Measurements from ENCODE around the gene PROCA1. TPM values are rescaled to one million over a fixed set of nuclear protein-coding genes. Genes with fewer than 3 reads are reported as not detected.

PROCA1 gene
- total and polyA plus RNA-seq, 2 experiments from 2014 or later: 1.1 to 3.9 TPM

GRCh38 chr17:28740406-28741357 is 29.0 kb upstream of the PROCA1 start:
- Histone ChIP-seq H3K9me3 (ENCODE audit: low read depth) (no peaks in the 10 kb centered on the region), H3K4me2 (no peak overlapping the region), H3K36me3 (replicated peaks; ENCODE audit: insufficient read depth, low read depth) (no peaks in the 10 kb centered on the region), H4K20me1 (ENCODE audit: insufficient read depth, poor library complexity, severe bottlenecking) (peaks cover 2% of the 10 kb centered on the region), H3K27me3 (no peaks in the 10 kb centered on the region), H3K4me1 (ENCODE audit: insufficient read depth) (peaks cover 11% of the 10 kb centered on the region), H3K9me2 (replicated peaks; ENCODE audit: insufficient read depth) (no peaks in the 10 kb centered on the region), H3K79me2 (peaks cover 21% of the 10 kb centered on the region), H3K27ac (no peak overlapping the region), H3K4me3 (no peak overlapping the region), H2AFZ (no peak overlapping the region)
- DNase-seq (ENCODE audit: low spot score): no peak
- TF ChIP-seq EZH2phosphoT487 (IDR thresholded peaks at IDR 0.05; ENCODE audit: low read depth, severe bottlenecking, unreplicated experiment) (no peak), EZH2 (IDR thresholded peaks at IDR 0.05; ENCODE audit: borderline replicate concordance) (no peak), CTCF (IDR thresholded peaks at IDR 0.05; ENCODE audit: poor library complexity) (no peak)
- WGBS (ENCODE audit: low lambda C conversion rate, missing lambda C conversion rate): 95% methylated on average over 10 of the region's 10 CpGs

- no peaks in the 10 kb centered on the region for H4K20me1 ChIP-seq (ENCODE audit: insufficient read depth, poor library complexity, severe bottlenecking)
- WGBS (ENCODE audit: low lambda C conversion rate, missing lambda C conversion rate): 91% methylated on average over 10 of the region's 10 CpGs
- DNase-seq (ENCODE audit: low spot score): no peak
- H3K27me3 ChIP-seq: no peaks in the 10 kb centered on the region
- H3K4me2 ChIP-seq: no peak overlapping the region
- peaks cover 9% of the 10 kb centered on the region for H3K4me1 ChIP-seq (ENCODE audit: insufficient read depth)
- H3K79me2 ChIP-seq: peaks cover 4% of the 10 kb centered on the region
- TF ChIP-seq EZH2 (IDR thresholded peaks at IDR 0.05; ENCODE audit: borderline replicate concordance): no peak
- no peak for TF ChIP-seq CTCF (IDR thresholded peaks at IDR 0.05; ENCODE audit: poor library complexity)
- TF ChIP-seq EZH2phosphoT487 (IDR thresholded peaks at IDR 0.05; ENCODE audit: low read depth, severe bottlenecking, unreplicated experiment): no peak
- H3K36me3 ChIP-seq (replicated peaks; ENCODE audit: insufficient read depth, low read depth): no peaks in the 10 kb centered on the region
- no peak overlapping the region for H3K4me3 ChIP-seq
- no peaks in the 10 kb centered on the region for H3K9me3 ChIP-seq (ENCODE audit: low read depth)
- H3K27ac ChIP-seq: no peak overlapping the region
- no peaks in the 10 kb centered on the region for H3K9me2 ChIP-seq (replicated peaks; ENCODE audit: insufficient read depth)
- no peak overlapping the region for H2AFZ ChIP-seq
Measured at GRCh38 chr17:28738680-28739384, 27.1 kb upstream of the PROCA1 start.

DNA sequence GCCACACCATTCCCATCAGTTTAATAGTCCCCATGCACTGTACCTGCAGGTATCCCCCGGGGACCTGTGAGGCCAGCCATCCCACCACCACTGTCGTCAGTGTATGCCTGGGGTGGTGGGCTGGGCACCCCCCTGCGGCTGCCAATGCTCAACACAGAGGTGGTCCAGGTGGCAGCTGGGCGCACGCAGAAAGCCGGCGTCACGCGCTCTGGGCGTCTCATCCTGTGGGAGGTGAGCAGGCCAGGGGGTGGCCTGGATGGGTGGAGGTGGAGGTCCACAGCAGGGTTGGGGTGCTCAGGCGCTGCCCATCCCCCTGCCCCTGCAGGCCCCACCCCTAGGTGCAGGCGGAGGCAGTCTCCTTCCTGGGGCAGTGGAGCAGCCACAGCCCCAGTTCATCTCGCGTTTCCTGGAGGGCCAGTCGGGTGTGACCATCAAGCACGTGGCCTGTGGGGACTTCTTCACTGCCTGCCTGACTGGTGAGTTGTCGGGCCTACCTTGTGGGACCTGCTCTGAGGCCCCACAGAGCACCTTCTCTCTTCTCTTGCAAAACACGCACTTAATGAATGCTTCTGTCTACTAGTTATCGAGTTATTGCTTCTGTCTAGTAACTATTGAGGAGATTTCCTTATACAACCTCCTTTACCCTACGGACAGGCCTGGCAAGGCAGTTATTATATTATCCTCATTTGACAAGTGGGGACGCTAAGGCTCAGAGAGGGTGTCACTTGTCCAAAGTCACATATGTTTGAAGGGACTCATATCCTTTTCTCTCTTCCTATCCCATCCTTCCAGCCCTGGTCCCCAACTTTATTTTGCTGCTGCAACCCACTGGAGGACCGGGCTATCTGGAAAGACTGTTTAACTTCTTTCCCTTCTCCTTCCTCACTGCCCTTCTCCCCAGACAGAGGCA is 26.3 kb upstream of the PROCA1 start:
- Histone ChIP-seq H3K9me3 (ENCODE audit: low read depth) (no peaks in the 10 kb centered on the region), H2AFZ (no peak overlapping the region), H3K4me1 (ENCODE audit: insufficient read depth) (peaks cover 9% of the 10 kb centered on the region), H3K27me3 (no peaks in the 10 kb centered on the region), H3K9me2 (replicated peaks; ENCODE audit: insufficient read depth) (no peaks in the 10 kb centered on the region), H3K79me2 (peaks cover 4% of the 10 kb centered on the region), H4K20me1 (ENCODE audit: insufficient read depth, poor library complexity, severe bottlenecking) (no peaks in the 10 kb centered on the region), H3K36me3 (replicated peaks; ENCODE audit: insufficient read depth, low read depth) (no peaks in the 10 kb centered on the region), H3K4me2 (no peak overlapping the region), H3K4me3 (no peak overlapping the region), H3K27ac (no peak overlapping the region)
- 92% methylated on average over 18 of the region's 22 CpGs for WGBS (ENCODE audit: low lambda C conversion rate, missing lambda C conversion rate)
- TF ChIP-seq EZH2 (IDR thresholded peaks at IDR 0.05; ENCODE audit: borderline replicate concordance) (no peak), EZH2phosphoT487 (IDR thresholded peaks at IDR 0.05; ENCODE audit: low read depth, severe bottlenecking, unreplicated experiment) (no peak), CTCF (IDR thresholded peaks at IDR 0.05; ENCODE audit: poor library complexity) (no peak)
- DNase-seq (ENCODE audit: low spot score): no peak

Measured in hepatocyte (in vitro differentiated cells).